ENCODE measurements around the gene A3GALT2.
"Not testable (repeated sequence)": the region's sequence is repeated elsewhere in the genome, so short reads cannot be mapped to it uniquely, and the experiment has no call there.

Gene A3GALT2

DNA sequence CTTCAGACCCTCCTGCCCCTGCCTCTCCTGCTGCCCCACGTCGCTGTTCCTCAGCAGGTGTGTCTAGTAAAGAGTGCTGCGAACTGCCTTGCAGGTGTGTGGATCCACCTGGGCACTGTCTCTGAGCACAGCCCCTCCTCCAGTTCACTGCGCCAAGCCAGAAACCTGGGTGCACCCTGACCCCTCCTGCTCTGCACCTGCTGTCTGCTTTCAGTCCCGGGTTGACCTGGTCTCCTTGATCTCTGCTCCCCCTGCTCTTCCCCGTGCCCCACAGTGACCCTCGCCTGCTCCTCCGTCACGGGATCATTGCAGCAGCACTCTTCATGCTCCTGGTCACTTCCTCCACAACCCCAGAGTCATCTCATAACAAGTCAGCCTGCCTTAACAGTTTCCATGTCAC, 6.5 kb downstream of the A3GALT2 start:
- no peak for DNase-seq (ENCODE audit: low read depth)

GRCh38 chr1:33312413-33312749, 8.5 kb downstream of the A3GALT2 start:
- no peak for DNase-seq (ENCODE audit: low read depth)

- no peak for DNase-seq (ENCODE audit: low read depth)
Observed at GRCh38 chr1:33311706-33312412, 9.0 kb downstream of the A3GALT2 start.

GRCh38 chr1:33310702-33311101, 10.2 kb downstream of the A3GALT2 start:
- no peak for DNase-seq (ENCODE audit: low read depth)

DNA sequence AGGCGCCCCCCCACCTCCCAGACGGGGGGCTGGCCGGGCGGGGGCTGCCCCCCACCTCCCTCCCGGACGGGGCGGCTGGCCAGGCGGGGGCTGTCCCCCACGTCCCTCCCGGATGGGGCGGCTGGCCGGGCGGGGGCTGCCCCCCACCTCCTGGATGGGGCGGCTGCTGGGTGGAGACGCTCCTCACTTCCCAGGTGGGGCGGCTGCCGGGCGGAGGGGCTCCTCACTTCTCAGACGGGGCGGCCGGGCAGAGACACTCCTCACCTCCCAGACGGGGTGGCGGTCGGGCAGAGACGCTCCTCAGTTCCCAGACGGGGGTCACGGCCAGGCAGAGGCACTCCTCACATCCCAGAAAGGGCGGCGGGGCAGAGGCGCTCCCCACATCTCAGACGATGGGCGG, 11.5 kb downstream of the A3GALT2 start:
- DNase-seq (ENCODE audit: low read depth): not testable (repeated sequence)

- no peak for DNase-seq (ENCODE audit: low read depth)
Observed at GRCh38 chr1:33307494-33307864, 13.4 kb downstream of the A3GALT2 start.

DNA sequence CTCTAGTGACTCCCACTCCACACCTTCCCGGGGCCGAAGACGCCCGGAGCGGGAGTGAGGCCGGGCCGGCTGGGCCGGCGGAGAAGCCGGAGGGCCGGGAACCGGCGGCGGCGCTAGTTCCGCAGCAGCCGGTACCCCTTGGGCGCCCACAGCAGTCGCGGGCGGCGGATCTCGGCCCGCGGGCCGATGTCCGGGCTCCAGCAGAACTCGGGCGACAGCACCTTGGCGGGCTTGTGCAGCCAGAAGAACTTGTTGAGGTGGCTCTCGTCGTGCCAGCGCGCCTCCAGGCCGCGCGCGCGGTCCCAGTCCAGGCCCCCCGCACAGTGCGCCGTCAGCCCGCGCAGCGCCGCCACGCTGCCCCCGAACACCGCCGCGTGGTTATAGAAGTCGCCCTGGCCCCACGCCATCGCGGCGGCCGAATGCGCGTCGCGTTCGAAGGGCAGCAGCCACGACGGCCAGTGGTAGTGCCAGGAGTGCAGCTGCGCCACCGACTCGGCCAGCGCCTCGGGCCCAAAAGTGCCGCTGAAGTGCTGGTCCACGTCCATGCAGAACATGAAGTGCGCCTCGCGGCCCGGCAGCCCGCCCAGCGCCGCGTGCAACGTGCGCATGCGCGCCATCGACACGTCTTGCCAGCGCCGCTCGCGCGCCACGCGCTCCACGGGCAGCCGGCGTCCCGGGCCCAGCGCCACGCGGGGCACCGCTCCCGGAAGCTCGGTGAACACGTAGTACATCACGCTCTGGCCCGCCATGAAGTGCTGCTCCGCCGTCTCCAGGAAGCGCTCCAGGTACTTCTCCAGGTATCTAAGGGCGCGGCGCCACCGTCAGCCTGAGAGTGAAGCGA, 14.0 kb downstream of the A3GALT2 start:
- no peak for DNase-seq (ENCODE audit: low read depth)

GRCh38 chr1:33305816-33306652, 14.9 kb downstream of the A3GALT2 start:
- no peak for DNase-seq (ENCODE audit: low read depth)

GRCh38 chr1:33305016-33305415, 15.9 kb downstream of the A3GALT2 start:
- DNase-seq (ENCODE audit: low read depth): no peak

- DNase-seq (ENCODE audit: low read depth): no peak
Observed at GRCh38 chr1:33302325-33302724, 18.6 kb downstream of the A3GALT2 start.

GRCh38 chr1:33301273-33301984, 19.5 kb downstream of the A3GALT2 start:
- peak; percentile 43 for DNase-seq (ENCODE audit: low read depth)

DNA sequence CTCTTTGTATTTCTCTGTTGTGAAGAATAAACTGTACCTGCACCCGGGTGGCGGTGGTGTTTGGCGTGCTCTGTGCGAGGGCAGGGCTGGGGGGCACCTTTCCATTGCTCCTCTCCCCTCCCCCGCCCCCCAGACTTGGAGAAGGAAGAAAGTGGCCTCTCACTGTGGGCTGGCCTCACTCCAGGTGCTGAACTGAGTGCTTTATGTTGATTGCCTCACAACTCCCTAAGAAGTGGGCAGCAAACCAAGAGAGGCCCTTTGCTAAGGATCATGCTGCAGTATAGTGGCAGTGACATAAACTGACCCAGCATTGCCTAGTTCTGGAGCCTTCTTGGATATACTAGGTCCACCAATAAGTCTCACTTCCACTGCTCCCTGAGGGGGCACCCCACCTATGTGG, 20.2 kb downstream of the A3GALT2 start:
- peak; percentile 90 for DNase-seq (ENCODE audit: low read depth)

- no peak for DNase-seq (ENCODE audit: low read depth)
Observed at GRCh38 chr1:33299461-33300155, 21.3 kb downstream of the A3GALT2 start.

- DNase-seq (ENCODE audit: low read depth): peak; percentile 62
Observed at GRCh38 chr1:33298623-33299277, 22.1 kb downstream of the A3GALT2 start.

GRCh38 chr1:33297911-33298622, 22.8 kb downstream of the A3GALT2 start:
- DNase-seq (ENCODE audit: low read depth): no peak

- DNase-seq (ENCODE audit: low read depth): no peak
Observed at GRCh38 chr1:33296824-33297223, 24.1 kb downstream of the A3GALT2 start.

DNA sequence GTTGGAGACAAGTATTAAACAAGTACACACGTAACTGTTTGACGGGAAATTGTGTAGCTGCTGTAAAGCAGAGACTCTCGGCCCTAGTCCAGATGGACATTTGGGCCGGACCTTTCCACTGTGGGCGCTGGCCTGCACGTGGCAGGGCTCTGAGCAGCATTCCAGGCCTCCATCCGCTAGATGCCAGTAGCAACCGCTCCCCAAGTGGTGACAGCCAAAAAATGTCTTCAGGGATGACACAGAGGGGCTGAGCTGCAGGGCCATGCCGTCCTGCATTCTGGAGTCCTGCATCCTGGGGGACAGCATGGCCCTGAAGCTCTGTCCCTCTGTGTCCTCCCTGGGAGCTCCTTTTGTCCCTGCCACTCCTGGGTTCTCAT, 24.8 kb downstream of the A3GALT2 start:
- DNase-seq (ENCODE audit: low read depth): no peak

GRCh38 chr1:33295450-33296081, 25.3 kb downstream of the A3GALT2 start:
- peak; percentile 72 for DNase-seq (ENCODE audit: low read depth)

DNA sequence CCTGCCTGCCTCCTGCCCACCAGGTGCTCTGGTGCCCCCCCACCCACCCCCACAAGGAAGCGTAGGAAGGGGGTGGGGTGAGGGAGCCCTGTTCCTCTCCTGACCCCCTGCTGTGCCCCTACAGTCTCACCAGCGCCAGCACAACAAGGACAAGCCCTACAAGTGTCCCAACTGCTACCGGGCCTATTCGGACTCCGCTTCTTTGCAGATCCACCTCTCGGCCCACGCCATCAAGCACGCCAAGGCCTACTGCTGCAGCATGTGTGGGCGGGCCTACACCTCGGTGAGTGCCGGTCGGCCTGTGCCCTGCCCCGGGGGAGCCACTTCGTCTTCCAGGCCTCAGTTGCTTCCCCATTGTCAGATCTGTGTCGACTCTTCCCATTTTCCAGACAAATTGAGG, 25.9 kb downstream of the A3GALT2 start:
- no peak for DNase-seq (ENCODE audit: low read depth)
